NCI-H2227 treated with DMSO at 0.1 percent for 48 hours (cell line): ENCODE measurements around the gene QRSL1.
A peak's percentile ranks its signal among the peaks of the same experiment; 100 is the strongest.
"Not testable (repeated sequence)": the region's sequence is repeated elsewhere in the genome, so short reads cannot be mapped to it uniquely, and the experiment has no call there.

Experiments
- DNase-seq: peaks from one replicate; lab custom pipeline; 2025; lab: John Stamatoyannopoulos, UW

QRSL1 gene

GRCh38 chr6:106629103-106629858, at the start of gene QRSL1, which contains the start of gene RTN4IP1:
TSS of gene QRSL1 (plus strand) at chr6:106629578. CDS start at chr6:106629682, 104 bp downstream.
TSS of gene RTN4IP1 (minus strand) at chr6:106629498. CDS start at chr6:106629021, 477 bp downstream.
- DNase-seq = peak; percentile 87

GRCh38 chr6:106581468-106581867, 47.9 kb upstream of the QRSL1 start:
- no peak for DNase-seq

GRCh38 chr6:106586815-106587415, 42.5 kb upstream of the QRSL1 start:
- no peak for DNase-seq

- DNase-seq = not testable (repeated sequence)
These were observed 40.4 kb upstream of the QRSL1 start for GRCh38 chr6:106588937-106589336.

- no peak for DNase-seq
These were observed 38.1 kb upstream of the QRSL1 start for GRCh38 chr6:106591111-106591825.

- no peak for DNase-seq
These were observed 29.9 kb upstream of the QRSL1 start for GRCh38 chr6:106599440-106599839.

GRCh38 chr6:106600329-106600728, 29.0 kb upstream of the QRSL1 start:
- no peak for DNase-seq

- no peak for DNase-seq
These were observed 21.2 kb upstream of the QRSL1 start for GRCh38 chr6:106608080-106608668.

- no peak for DNase-seq
These were observed 19.7 kb upstream of the QRSL1 start for GRCh38 chr6:106609699-106610098.

- DNase-seq = no peak
These were observed 18.3 kb upstream of the QRSL1 start for GRCh38 chr6:106611030-106611429.

- DNase-seq = no peak
These were observed 16.5 kb upstream of the QRSL1 start for GRCh38 chr6:106612671-106613416.

GRCh38 chr6:106613590-106613989, 15.8 kb upstream of the QRSL1 start:
- DNase-seq = no peak

GRCh38 chr6:106614166-106614565, 15.2 kb upstream of the QRSL1 start:
- DNase-seq = no peak

- DNase-seq = no peak
These were observed 14.7 kb upstream of the QRSL1 start for GRCh38 chr6:106614592-106615257.

GRCh38 chr6:106617302-106617701, 12.1 kb upstream of the QRSL1 start:
- DNase-seq = no peak

- DNase-seq = no peak
These were observed 11.5 kb upstream of the QRSL1 start for GRCh38 chr6:106617857-106618256.

GRCh38 chr6:106618324-106618723, 11.1 kb upstream of the QRSL1 start:
- DNase-seq = no peak

GRCh38 chr6:106619223-106619622, 10.2 kb upstream of the QRSL1 start:
- no peak for DNase-seq

GRCh38 chr6:106620931-106621672, 8.3 kb upstream of the QRSL1 start:
- no peak for DNase-seq

GRCh38 chr6:106622412-106622811, 7.0 kb upstream of the QRSL1 start:
- DNase-seq = no peak

GRCh38 chr6:106623039-106623438, 6.3 kb upstream of the QRSL1 start:
- DNase-seq = no peak
